GM12878 (cell line): ENCODE data around the gene DKK3. TPM values are rescaled to one million over a fixed set of nuclear protein-coding genes. Genes with fewer than 3 reads are reported as not detected.

Experiments
- ATAC-seq: fragments of 200-7000 bp; cut with Tn5 transposase; 3 replicates; pipeline ENCODE4 v1.9.1; 2020; ENCODE audit warnings: mild to moderate bottlenecking, moderate library complexity
- BruUV-seq: library from RNA; stranded (reverse); fragments of 400-500 nt; replicated peaks from 2 replicates; lab custom pipeline; 2021; lab: Mats Ljungman, UMichigan
- CTCF ChIA-PET: fragments of 300-600 bp; sonication (Branson Sonifier 250); formaldehyde crosslinking; extraction: SDS; loops from one replicate; lab custom pipeline; 2021; ENCODE audit warnings: inconsistent platforms; lab: Yijun Ruan, JAX
- POLR2A ChIA-PET: fragments of 350-600 bp; formaldehyde crosslinking; extraction: SDS; loops from one replicate; lab custom pipeline; 2021; ENCODE audit warnings: inconsistent platforms; lab: Charles Lee
- RAD21 ChIA-PET: fragments of 300-600 bp; sonication (Branson Sonifier 250); formaldehyde crosslinking; loops from one replicate; lab custom pipeline; 2023; ENCODE audit warnings: antibody characterized with exemption; ENCODE audit not compliant: unreplicated experiment; lab: Charles Lee
- SMC1A ChIA-PET: fragments of 300-600 bp; sonication (Branson Sonifier 250); formaldehyde crosslinking; loops from one replicate; lab custom pipeline; 2023; ENCODE audit not compliant: unreplicated experiment, uncharacterized antibody; lab: Charles Lee
- DNase-seq: peaks from one replicate; pipeline ENCODE4 v3.0.0-alpha.2; 2011; ENCODE audit warnings: low read depth, low spot score
- FAIRE-seq: peaks from 3 replicates; lab custom pipeline; 2011; peaks lifted over from hg19 to GRCh38; lab: Jason Lieb, UNC
- H2AFZ ChIP-seq: 2 replicates; pipeline ENCODE4 v1.6.0; 2011; ENCODE audit warnings: low read depth, low read length, control low read depth; ENCODE audit not compliant: control insufficient read depth
- H3K27ac ChIP-seq: 2 replicates; pipeline ENCODE4 v1.5.1; 2011; ENCODE audit warnings: control low read depth; ENCODE audit not compliant: control insufficient read depth, insufficient read depth
- H3K27me3 ChIP-seq, 2 experiments: replicated peaks in 1 of 2; 2 replicates each; pipeline versions ENCODE4 v1.6.0 to v1.6.1; 2011; ENCODE audit warnings: low read length in 1 of 2; ENCODE audit not compliant: control insufficient read depth in 2 of 2, insufficient read depth in 2 of 2
- H3K36me3 ChIP-seq, 2 experiments: 2 replicates each; pipeline ENCODE4 v1.5.1; 2011; ENCODE audit warnings: low read length in 1 of 2; ENCODE audit not compliant: control insufficient read depth in 2 of 2, insufficient read depth in 2 of 2
- H3K4me1 ChIP-seq: 2 replicates; pipeline ENCODE4 v1.6.1; 2011; ENCODE audit warnings: mild to moderate bottlenecking, low read length, moderate library complexity, mixed read lengths; ENCODE audit not compliant: control insufficient read depth, insufficient read depth
- H3K4me2 ChIP-seq: 2 replicates; pipeline ENCODE4 v1.6.0; 2011; ENCODE audit warnings: control low read depth; ENCODE audit not compliant: control insufficient read depth, insufficient read depth
- H3K4me3 ChIP-seq: fragments of 200-600 bp; sonication (generic); 2 replicates; pipeline ENCODE4 v1.5.1; 2016
- H3K79me2 ChIP-seq: 2 replicates; pipeline ENCODE4 v1.6.0; 2011; ENCODE audit warnings: low read length; ENCODE audit not compliant: control insufficient read depth, insufficient read depth
- H3K9ac ChIP-seq: 2 replicates; pipeline ENCODE4 v1.8.0; 2011; ENCODE audit warnings: low read length, control low read depth, mixed read lengths; ENCODE audit not compliant: control insufficient read depth, insufficient read depth
- H3K9me3 ChIP-seq: replicated peaks from 3 replicates; pipeline ENCODE4 v1.5.1; 2011; ENCODE audit warnings: mild to moderate bottlenecking, low read length; ENCODE audit not compliant: control insufficient read depth, insufficient read depth
- H4K20me1 ChIP-seq: 2 replicates; pipeline ENCODE4 v1.6.0; 2011; ENCODE audit not compliant: control insufficient read depth, insufficient read depth
- CHD1 ChIP-seq: IDR thresholded peaks from 2 replicates; pipeline ENCODE4 v1.6.1; 2012; ENCODE audit warnings: low read depth, low read length, improper control_type of control experiment
- DPF2 ChIP-seq: fragments of 450-650 bp; IDR thresholded peaks from 2 replicates; pipeline ENCODE4 v1.6.1; 2017; ENCODE audit warnings: mild to moderate bottlenecking
- IRF4 ChIP-seq: IDR thresholded peaks from 2 replicates; pipeline ENCODE4 v1.6.1; 2011; ENCODE audit warnings: low read depth, low read length
- MEF2B ChIP-seq: fragments of 450-650 bp; IDR thresholded peaks from 2 replicates; pipeline ENCODE4 v1.6.1; 2018; ENCODE audit warnings: mild to moderate bottlenecking, moderate library complexity; ENCODE audit not compliant: partially characterized antibody, poor library complexity, severe bottlenecking
- RB1 ChIP-seq: fragments of 450-650 bp; formaldehyde crosslinking; IDR thresholded peaks from 2 replicates; pipeline ENCODE4 v1.6.1; 2017; ENCODE audit warnings: mild to moderate bottlenecking, borderline replicate concordance
- TCF3 ChIP-seq: IDR thresholded peaks from 2 replicates; pipeline ENCODE4 v1.6.1; 2012; ENCODE audit warnings: low read depth, mild to moderate bottlenecking, low read length, borderline replicate concordance; ENCODE audit not compliant: insufficient read depth
- ZZZ3 ChIP-seq: IDR thresholded peaks from 2 replicates; pipeline ENCODE4 v1.6.1; 2011; ENCODE audit warnings: low read depth; ENCODE audit not compliant: control insufficient read depth, insufficient read length
- WGBS: methylation state at CpG from one replicate; pipeline ENCODE4 v1.1.6; 2016; ENCODE audit warnings: low lambda C conversion rate; ENCODE audit not compliant: insufficient replicate concordance, insufficient coverage; ENCODE audit errors: missing lambda C conversion rate; 5-methylcytosine and 5-hydroxymethylcytosine counted together
- in situ Hi-C: fragments of 300-500 bp; cut with MboI; formaldehyde crosslinking; loops from 9 replicates; pipeline ENCODE4 v1.14.3; 2018; ENCODE audit warnings: mixed read lengths
- intact Hi-C: fragments of 100-400 bp; cut with micrococcal nuclease; formaldehyde crosslinking; loops from one replicate; pipeline ENCODE4 v1.14.2; 2022; ENCODE audit not compliant: unreplicated experiment
- polyA plus RNA-seq, 11 experiments: library from polyadenylated mRNA; depleted of rRNA in 4 of 11; unstranded in 6 of 11; stranded (reverse) in 5 of 11; fragments of >200 nt; fragmentation: Nextera tagmentation in 4 of 11; fragmentation: Illumina TruSeq in 1 of 11; extraction: Ambion mirVana in 4 of 11; extraction: Trizol in 1 of 11; gene quantifications; 1 replicate in 1 of 11; 2 replicates in 10 of 11; pipeline versions ENCODE4 v1.2.1 to v1.2.3, GENCODE V29; 2011 to 2016; ENCODE audit warnings: inconsistent platforms in 2 of 11, missing spikeins in 2 of 11, low read depth in 1 of 11
- total RNA-seq, 4 experiments: library from RNA; depleted of rRNA in 3 of 4; stranded (reverse); fragments of >200 nt in 3 of 4; fragmentation: Illumina TruSeq in 1 of 4; extraction: Trizol in 1 of 4; gene quantifications; 2 replicates each; pipeline versions ENCODE4 v1.2.1 to v1.2.3, GENCODE V29; 2013 to 2021
- TF ChIP-seq, protein P1 (sequence below): fragments of 450-650 bp; IDR thresholded peaks from 2 replicates; pipeline ENCODE4 v1.6.1; 2016; ENCODE audit warnings: mild to moderate bottlenecking, moderate library complexity, borderline replicate concordance
- TF ChIP-seq, protein P2 (sequence below): fragments of 450-650 bp; IDR thresholded peaks from 2 replicates; pipeline ENCODE4 v1.6.1; 2018; ENCODE audit warnings: borderline replicate concordance, mild to moderate bottlenecking; ENCODE audit not compliant: partially characterized antibody

The DKK3 gene
- total and polyA plus RNA-seq, 10 of the 15 experiments (the other 5 are each of a cell fraction or from before 2014, with no cell fraction given): 0.07 to 0.16 (median 0.15) TPM; not detected in 7

DNA sequence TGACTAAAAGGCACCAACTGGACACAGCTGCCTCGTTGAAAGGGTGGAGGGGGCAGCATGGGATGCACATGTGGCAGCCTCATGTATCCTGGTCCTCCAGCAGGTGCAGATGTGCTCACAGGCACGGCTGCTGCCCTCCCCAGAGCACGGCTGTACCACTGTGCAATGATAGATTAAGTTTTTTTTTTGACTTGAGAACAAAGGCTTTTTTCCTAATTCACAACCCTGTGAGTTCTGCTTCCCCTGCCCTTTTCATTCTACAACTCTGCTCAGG lies 11.4 kb downstream of the DKK3 start:
- Histone ChIP-seq H3K9me3 (no peaks in the 10 kb centered on the region), H3K27me3 (peaks cover 0 to 1% of the 10 kb centered on the region in 2 experiments; a peak in 1 of 4 replicates), H2AFZ (no peak overlapping the region), H3K27ac (no peak overlapping the region), H3K36me3 (no peaks in the 10 kb centered on the region), H3K79me2 (no peaks in the 10 kb centered on the region), H4K20me1 (no peaks in the 10 kb centered on the region), H3K4me3 (no peak overlapping the region), H3K4me2 (no peak overlapping the region), H3K4me1 (no peaks in the 10 kb centered on the region; the same call in 1 of the 2 replicates), H3K9ac (no peak overlapping the region)
- intact Hi-C loops: no loop called here
- in situ Hi-C loops: no loop called here
- BruUV-seq: no TSS peak
- ChIA-PET CTCF (no interaction called here), RAD21 (no interaction called here), SMC1A (no interaction called here), POLR2A (no interaction called here)
- WGBS: 26% methylated on average over 3 of the region's 3 CpGs
- no peak for TF ChIP-seq TCF3
- no peak for TF ChIP-seq RB1
- TF ChIP-seq MEF2B: no peak
- DNase-seq (no peak), ATAC-seq (no peak), FAIRE-seq (no peak)

- ChIA-PET RAD21 (no interaction called here), CTCF (no interaction called here), SMC1A (interaction anchor here (1.6 kb wide), 1 partner anchor 9 kb away, joined by 4 read pairs; no protein-coding TSS in a partner anchor), POLR2A (no interaction called here)
- H2AFZ ChIP-seq: no peak overlapping the region
- intact Hi-C loops: no loop called here
- ATAC-seq (no peak), FAIRE-seq (no peak), DNase-seq (no peak)
- H3K27me3 ChIP-seq: peaks cover 0 to 1% of the 10 kb centered on the region in 2 experiments; a peak in 1 of 4 replicates
- H3K27ac ChIP-seq: no peak overlapping the region
- no peaks in the 10 kb centered on the region for H3K9me3 ChIP-seq
- in situ Hi-C loops: no loop called here
- H3K4me3 ChIP-seq: no peak overlapping the region
- no peaks in the 10 kb centered on the region; the same call in 1 of the 2 replicates for H3K4me1 ChIP-seq
- H3K36me3 ChIP-seq: no peaks in the 10 kb centered on the region
- no peak overlapping the region for H3K9ac ChIP-seq
- no peaks in the 10 kb centered on the region for H4K20me1 ChIP-seq
- WGBS: 36% methylated on average over 11 of the region's 11 CpGs
- H3K79me2 ChIP-seq: no peaks in the 10 kb centered on the region
- no TSS peak for BruUV-seq
- no peak overlapping the region for H3K4me2 ChIP-seq
- TF ChIP-seq DPF2 (no peak), ZZZ3 (no peak), CHD1 (no peak), IRF4 (no peak)
- TF ChIP-seq, protein P1, sequence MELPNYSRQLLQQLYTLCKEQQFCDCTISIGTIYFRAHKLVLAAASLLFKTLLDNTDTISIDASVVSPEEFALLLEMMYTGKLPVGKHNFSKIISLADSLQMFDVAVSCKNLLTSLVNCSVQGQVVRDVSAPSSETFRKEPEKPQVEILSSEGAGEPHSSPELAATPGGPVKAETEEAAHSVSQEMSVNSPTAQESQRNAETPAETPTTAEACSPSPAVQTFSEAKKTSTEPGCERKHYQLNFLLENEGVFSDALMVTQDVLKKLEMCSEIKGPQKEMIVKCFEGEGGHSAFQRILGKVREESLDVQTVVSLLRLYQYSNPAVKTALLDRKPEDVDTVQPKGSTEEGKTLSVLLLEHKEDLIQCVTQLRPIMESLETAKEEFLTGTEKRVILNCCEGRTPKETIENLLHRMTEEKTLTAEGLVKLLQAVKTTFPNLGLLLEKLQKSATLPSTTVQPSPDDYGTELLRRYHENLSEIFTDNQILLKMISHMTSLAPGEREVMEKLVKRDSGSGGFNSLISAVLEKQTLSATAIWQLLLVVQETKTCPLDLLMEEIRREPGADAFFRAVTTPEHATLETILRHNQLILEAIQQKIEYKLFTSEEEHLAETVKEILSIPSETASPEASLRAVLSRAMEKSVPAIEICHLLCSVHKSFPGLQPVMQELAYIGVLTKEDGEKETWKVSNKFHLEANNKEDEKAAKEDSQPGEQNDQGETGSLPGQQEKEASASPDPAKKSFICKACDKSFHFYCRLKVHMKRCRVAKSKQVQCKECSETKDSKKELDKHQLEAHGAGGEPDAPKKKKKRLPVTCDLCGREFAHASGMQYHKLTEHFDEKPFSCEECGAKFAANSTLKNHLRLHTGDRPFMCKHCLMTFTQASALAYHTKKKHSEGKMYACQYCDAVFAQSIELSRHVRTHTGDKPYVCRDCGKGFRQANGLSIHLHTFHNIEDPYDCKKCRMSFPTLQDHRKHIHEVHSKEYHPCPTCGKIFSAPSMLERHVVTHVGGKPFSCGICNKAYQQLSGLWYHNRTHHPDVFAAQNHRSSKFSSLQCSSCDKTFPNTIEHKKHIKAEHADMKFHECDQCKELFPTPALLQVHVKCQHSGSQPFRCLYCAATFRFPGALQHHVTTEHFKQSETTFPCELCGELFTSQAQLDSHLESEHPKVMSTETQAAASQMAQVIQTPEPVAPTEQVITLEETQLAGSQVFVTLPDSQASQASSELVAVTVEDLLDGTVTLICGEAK: no peak
- TF ChIP-seq, protein P2, sequence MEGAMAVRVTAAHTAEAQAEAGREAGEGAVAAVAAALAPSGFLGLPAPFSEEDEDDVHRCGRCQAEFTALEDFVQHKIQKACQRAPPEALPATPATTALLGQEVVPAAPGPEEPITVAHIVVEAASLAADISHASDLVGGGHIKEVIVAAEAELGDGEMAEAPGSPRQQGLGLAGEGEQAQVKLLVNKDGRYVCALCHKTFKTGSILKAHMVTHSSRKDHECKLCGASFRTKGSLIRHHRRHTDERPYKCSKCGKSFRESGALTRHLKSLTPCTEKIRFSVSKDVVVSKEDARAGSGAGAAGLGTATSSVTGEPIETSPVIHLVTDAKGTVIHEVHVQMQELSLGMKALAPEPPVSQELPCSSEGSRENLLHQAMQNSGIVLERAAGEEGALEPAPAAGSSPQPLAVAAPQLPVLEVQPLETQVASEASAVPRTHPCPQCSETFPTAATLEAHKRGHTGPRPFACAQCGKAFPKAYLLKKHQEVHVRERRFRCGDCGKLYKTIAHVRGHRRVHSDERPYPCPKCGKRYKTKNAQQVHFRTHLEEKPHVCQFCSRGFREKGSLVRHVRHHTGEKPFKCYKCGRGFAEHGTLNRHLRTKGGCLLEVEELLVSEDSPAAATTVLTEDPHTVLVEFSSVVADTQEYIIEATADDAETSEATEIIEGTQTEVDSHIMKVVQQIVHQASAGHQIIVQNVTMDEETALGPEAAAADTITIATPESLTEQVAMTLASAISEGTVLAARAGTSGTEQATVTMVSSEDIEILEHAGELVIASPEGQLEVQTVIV: no peak
Measured at GRCh38 chr11:11996321-11997048, 11.9 kb downstream of the DKK3 start.
